GM12878 (cell line): ENCODE results near the gene MEGF11. TPM values are rescaled to one million over a fixed set of nuclear protein-coding genes. Genes with fewer than 3 reads are reported as not detected.

Source experiments
- ATAC-seq: fragments of 200-7000 bp; cut with Tn5 transposase; 3 replicates; pipeline ENCODE4 v1.9.1; 2020; ENCODE audit warnings: mild to moderate bottlenecking, moderate library complexity
- BruUV-seq: library from RNA; stranded (reverse); fragments of 400-500 nt; replicated peaks from 2 replicates; lab custom pipeline; 2021; lab: Mats Ljungman, UMichigan
- CTCF ChIA-PET: fragments of 300-600 bp; sonication (Branson Sonifier 250); formaldehyde crosslinking; extraction: SDS; loops from one replicate; lab custom pipeline; 2021; ENCODE audit warnings: inconsistent platforms; lab: Yijun Ruan, JAX
- POLR2A ChIA-PET: fragments of 350-600 bp; formaldehyde crosslinking; extraction: SDS; loops from one replicate; lab custom pipeline; 2021; ENCODE audit warnings: inconsistent platforms; lab: Charles Lee
- RAD21 ChIA-PET: fragments of 300-600 bp; sonication (Branson Sonifier 250); formaldehyde crosslinking; loops from one replicate; lab custom pipeline; 2023; ENCODE audit warnings: antibody characterized with exemption; ENCODE audit not compliant: unreplicated experiment; lab: Charles Lee
- SMC1A ChIA-PET: fragments of 300-600 bp; sonication (Branson Sonifier 250); formaldehyde crosslinking; loops from one replicate; lab custom pipeline; 2023; ENCODE audit not compliant: unreplicated experiment, uncharacterized antibody; lab: Charles Lee
- DNase-seq: peaks from one replicate; pipeline ENCODE4 v3.0.0-alpha.2; 2011; ENCODE audit warnings: low read depth, low spot score
- FAIRE-seq: peaks from 3 replicates; lab custom pipeline; 2011; peaks lifted over from hg19 to GRCh38; lab: Jason Lieb, UNC
- H2AFZ ChIP-seq: 2 replicates; pipeline ENCODE4 v1.6.0; 2011; ENCODE audit warnings: low read depth, low read length, control low read depth; ENCODE audit not compliant: control insufficient read depth
- H3K27ac ChIP-seq: 2 replicates; pipeline ENCODE4 v1.5.1; 2011; ENCODE audit warnings: control low read depth; ENCODE audit not compliant: control insufficient read depth, insufficient read depth
- H3K27me3 ChIP-seq, 2 experiments: replicated peaks in 1 of 2; 2 replicates each; pipeline versions ENCODE4 v1.6.0 to v1.6.1; 2011; ENCODE audit warnings: low read length in 1 of 2; ENCODE audit not compliant: control insufficient read depth in 2 of 2, insufficient read depth in 2 of 2
- H3K36me3 ChIP-seq, 2 experiments: 2 replicates each; pipeline ENCODE4 v1.5.1; 2011; ENCODE audit warnings: low read length in 1 of 2; ENCODE audit not compliant: control insufficient read depth in 2 of 2, insufficient read depth in 2 of 2
- H3K4me1 ChIP-seq: 2 replicates; pipeline ENCODE4 v1.6.1; 2011; ENCODE audit warnings: mild to moderate bottlenecking, low read length, moderate library complexity, mixed read lengths; ENCODE audit not compliant: control insufficient read depth, insufficient read depth
- H3K4me2 ChIP-seq: 2 replicates; pipeline ENCODE4 v1.6.0; 2011; ENCODE audit warnings: control low read depth; ENCODE audit not compliant: control insufficient read depth, insufficient read depth
- H3K4me3 ChIP-seq: fragments of 200-600 bp; sonication (generic); 2 replicates; pipeline ENCODE4 v1.5.1; 2016
- H3K79me2 ChIP-seq: 2 replicates; pipeline ENCODE4 v1.6.0; 2011; ENCODE audit warnings: low read length; ENCODE audit not compliant: control insufficient read depth, insufficient read depth
- H3K9ac ChIP-seq: 2 replicates; pipeline ENCODE4 v1.8.0; 2011; ENCODE audit warnings: low read length, control low read depth, mixed read lengths; ENCODE audit not compliant: control insufficient read depth, insufficient read depth
- H3K9me3 ChIP-seq: replicated peaks from 3 replicates; pipeline ENCODE4 v1.5.1; 2011; ENCODE audit warnings: mild to moderate bottlenecking, low read length; ENCODE audit not compliant: control insufficient read depth, insufficient read depth
- H4K20me1 ChIP-seq: 2 replicates; pipeline ENCODE4 v1.6.0; 2011; ENCODE audit not compliant: control insufficient read depth, insufficient read depth
- ATF3 ChIP-seq: IDR thresholded peaks from 2 replicates; pipeline ENCODE4 v1.6.1; 2011; ENCODE audit warnings: low read depth, mild to moderate bottlenecking, low read length, moderate library complexity, borderline replicate concordance; ENCODE audit errors: extremely low read depth
- ATF7 ChIP-seq: fragments of 450-650 bp; IDR thresholded peaks from 2 replicates; pipeline ENCODE4 v1.6.1; 2016; ENCODE audit warnings: low read depth, mild to moderate bottlenecking
- CTCF ChIP-seq, 3 experiments: IDR thresholded peaks in 2 of 3; conservative IDR thresholded peaks in 1 of 3; 2 replicates each; pipeline ENCODE4 v1.5.1; 2011; ENCODE audit warnings: low read depth in 3 of 3, low read length in 3 of 3, mild to moderate bottlenecking in 3 of 3, control low read depth in 2 of 3, moderate library complexity in 2 of 3, inconsistent platforms in 1 of 3, mixed read lengths in 1 of 3; ENCODE audit not compliant: control insufficient read depth in 2 of 3, insufficient read depth in 1 of 3; ENCODE audit errors: extremely low read depth in 1 of 3
- FOXM1 ChIP-seq: IDR thresholded peaks from 2 replicates; pipeline ENCODE4 v1.6.1; 2012; ENCODE audit warnings: low read depth, mild to moderate bottlenecking, inconsistent platforms, low read length, moderate library complexity
- JUNB ChIP-seq: IDR thresholded peaks from 2 replicates; pipeline ENCODE4 v1.6.1; 2016; ENCODE audit warnings: antibody characterized with exemption, mild to moderate bottlenecking
- MAX ChIP-seq: IDR thresholded peaks from 2 replicates; pipeline ENCODE4 v1.6.1; 2012; ENCODE audit warnings: low read depth, low read length, improper control_type of control experiment
- MEF2A ChIP-seq: IDR thresholded peaks from 2 replicates; pipeline ENCODE4 v1.6.1; 2011; ENCODE audit warnings: low read depth, mild to moderate bottlenecking, low read length, moderate library complexity; ENCODE audit not compliant: insufficient read depth
- MTA2 ChIP-seq: fragments of 450-650 bp; IDR thresholded peaks from 2 replicates; pipeline ENCODE4 v1.6.1; 2016; ENCODE audit warnings: low read depth, mild to moderate bottlenecking, moderate library complexity
- NRF1 ChIP-seq: conservative IDR thresholded peaks from 2 replicates; pipeline ENCODE4 v1.6.1; 2011; ENCODE audit warnings: mild to moderate bottlenecking, low read depth, low read length, improper control_type of control experiment
- POLR2AphosphoS2 ChIP-seq: IDR thresholded peaks from 2 replicates; pipeline ENCODE4 v1.6.1; 2011; ENCODE audit warnings: low read depth, mild to moderate bottlenecking, low read length, improper control_type of control experiment, moderate library complexity
- POU2F2 ChIP-seq: IDR thresholded peaks from 3 replicates; pipeline ENCODE4 v1.6.1; 2011; ENCODE audit warnings: low read depth, mild to moderate bottlenecking, low read length, borderline replicate concordance
- SMAD5 ChIP-seq: IDR thresholded peaks from 2 replicates; pipeline ENCODE4 v1.6.1; 2016; ENCODE audit warnings: antibody characterized with exemption, low read depth
- TCF12 ChIP-seq: IDR thresholded peaks from 2 replicates; pipeline ENCODE4 v1.6.1; 2011; ENCODE audit warnings: low read depth, mild to moderate bottlenecking, low read length
- ZBTB33 ChIP-seq: fragments of 450-650 bp; IDR thresholded peaks from 2 replicates; pipeline ENCODE4 v1.6.1; 2017; ENCODE audit warnings: mild to moderate bottlenecking
- ZNF592 ChIP-seq: fragments of 450-650 bp; IDR thresholded peaks from 2 replicates; pipeline ENCODE4 v1.6.1; 2017; ENCODE audit warnings: mild to moderate bottlenecking, moderate library complexity
- WGBS: methylation state at CpG from one replicate; pipeline ENCODE4 v1.1.6; 2016; ENCODE audit warnings: low lambda C conversion rate; ENCODE audit not compliant: insufficient replicate concordance, insufficient coverage; ENCODE audit errors: missing lambda C conversion rate; 5-methylcytosine and 5-hydroxymethylcytosine counted together
- in situ Hi-C: fragments of 300-500 bp; cut with MboI; formaldehyde crosslinking; loops from 9 replicates; pipeline ENCODE4 v1.14.3; 2018; ENCODE audit warnings: mixed read lengths
- intact Hi-C: fragments of 100-400 bp; cut with micrococcal nuclease; formaldehyde crosslinking; loops from one replicate; pipeline ENCODE4 v1.14.2; 2022; ENCODE audit not compliant: unreplicated experiment
- polyA plus RNA-seq, 11 experiments: library from polyadenylated mRNA; depleted of rRNA in 4 of 11; unstranded in 6 of 11; stranded (reverse) in 5 of 11; fragments of >200 nt; fragmentation: Nextera tagmentation in 4 of 11; fragmentation: Illumina TruSeq in 1 of 11; extraction: Ambion mirVana in 4 of 11; extraction: Trizol in 1 of 11; gene quantifications; 1 replicate in 1 of 11; 2 replicates in 10 of 11; pipeline versions ENCODE4 v1.2.1 to v1.2.3, GENCODE V29; 2011 to 2016; ENCODE audit warnings: inconsistent platforms in 2 of 11, missing spikeins in 2 of 11, low read depth in 1 of 11
- total RNA-seq, 4 experiments: library from RNA; depleted of rRNA in 3 of 4; stranded (reverse); fragments of >200 nt in 3 of 4; fragmentation: Illumina TruSeq in 1 of 4; extraction: Trizol in 1 of 4; gene quantifications; 2 replicates each; pipeline versions ENCODE4 v1.2.1 to v1.2.3, GENCODE V29; 2013 to 2021

The MEGF11 gene
- total and polyA plus RNA-seq, 10 of the 15 experiments (the other 5 are each of a cell fraction or from before 2014, with no cell fraction given) = 0.03 to 1.7 (median 0.49) TPM

- no peak overlapping the region for H3K27ac ChIP-seq
- H4K20me1 ChIP-seq = no peaks in the 10 kb centered on the region
- no peak overlapping the region for H3K4me2 ChIP-seq
- ChIA-PET SMC1A (interaction anchor here (5.1 to 6.6 kb wide), 2 partner anchors 11 to 15 kb away, joined by 65 to 70 read pairs; no protein-coding TSS in a partner anchor), CTCF (interaction anchor here (1.0 kb wide), 1 partner anchor 171 kb away, joined by 3 read pairs; no protein-coding TSS in a partner anchor), RAD21 (interaction anchor here (1.4 to 1.8 kb wide), 3 partner anchors 8 to 172 kb away, joined by 7 to 8 read pairs (median 7); no protein-coding TSS in a partner anchor), POLR2A (interaction anchor here (1.2 kb wide), 1 partner anchor 10 kb away, joined by 6 read pairs; no protein-coding TSS in a partner anchor)
- peaks cover 0 to 3% of the 10 kb centered on the region in 2 experiments; a peak in 2 of 4 replicates for H3K36me3 ChIP-seq
- no peaks in the 10 kb centered on the region for H3K9me3 ChIP-seq
- no peak for FAIRE-seq
- no TSS peak for BruUV-seq
- H3K4me1 ChIP-seq = peaks cover 38% of the 10 kb centered on the region
- no peak overlapping the region for H3K4me3 ChIP-seq
- H3K27me3 ChIP-seq = no peaks in the 10 kb centered on the region
- no peak for DNase-seq
- no peak overlapping the region for H3K9ac ChIP-seq
- no peak for ATAC-seq
- 92% methylated on average over 13 of the region's 13 CpGs for WGBS
- no peak overlapping the region for H2AFZ ChIP-seq
- in situ Hi-C loops (no loop called here), intact Hi-C loops (no loop called here)
- H3K79me2 ChIP-seq = no peaks in the 10 kb centered on the region
- TF ChIP-seq ZBTB33 (no peak), MEF2A (no peak), SMAD5 (no peak), ZNF592 (no peak), ATF7 (no peak), MAX (no peak), MTA2 (no peak), ATF3 (no peak), TCF12 (no peak), POLR2AphosphoS2 (no peak), POU2F2 (no peak), FOXM1 (no peak), JUNB (no peak), NRF1 (no peak), CTCF (IDR thresholded peaks at IDR 0.05 in 2 of 3, conservative IDR thresholded peaks at IDR 0.05 in 1 of 3; ENCODE audit: control insufficient read depth in 2 of 3, extremely low read depth in 1 of 3, insufficient read depth in 1 of 3, low read depth in 3 of 3, low read length in 3 of 3) (no peak)
These were observed 339.8 kb downstream of the MEGF11 start for GRCh38 chr15:65913631-65914199.
